PC-9 (cell line): ENCODE measurements around the gene PLEKHH1. TPM values are rescaled to one million over a fixed set of nuclear protein-coding genes. Genes with fewer than 3 reads are reported as not detected.

Source experiments
- BruUV-seq: library from RNA; stranded (reverse); fragments of 400-500 nt; replicated peaks from 2 replicates; lab custom pipeline; 2021; lab: Mats Ljungman, UMichigan
- CTCF ChIA-PET: fragments of 300-600 bp; sonication (Branson Sonifier 250); formaldehyde crosslinking; loops from one replicate; lab custom pipeline; 2022; ENCODE audit warnings: antibody characterized with exemption; lab: Charles Lee
- POLR2A ChIA-PET: fragments of 300-600 bp; sonication (Branson Sonifier 250); formaldehyde crosslinking; loops from one replicate; lab custom pipeline; 2022; ENCODE audit warnings: antibody characterized with exemption; ENCODE audit not compliant: unreplicated experiment; lab: Charles Lee
- DNase-seq, 2 experiments: peaks; one replicate each; pipeline versions ENCODE4 v3.0.0 to v3.0.0-alpha.2; 2015 to 2022; ENCODE audit warnings: mixed read lengths in 1 of 2
- H2AFZ ChIP-seq: fragments of 200-600 bp; sonication (generic); 2 replicates; pipeline ENCODE4 v1.8.1; 2017; ENCODE audit warnings: antibody characterized with exemption
- H3F3A ChIP-seq: fragments of 200-600 bp; sonication (generic); 2 replicates; pipeline ENCODE4 v1.8.1; 2017; ENCODE audit warnings: antibody characterized with exemption, mild to moderate bottlenecking, low read depth; ENCODE audit not compliant: insufficient read depth
- H3K27ac ChIP-seq: fragments of 200-600 bp; sonication (generic); 2 replicates; pipeline ENCODE4 v1.6.1; 2016; ENCODE audit warnings: mixed run types
- H3K27me3 ChIP-seq: fragments of 200-600 bp; sonication (generic); 2 replicates; pipeline ENCODE4 v1.6.1; 2016; ENCODE audit warnings: low read depth, mixed run types; ENCODE audit not compliant: insufficient read depth
- H3K36me3 ChIP-seq: fragments of 200-600 bp; sonication (generic); 2 replicates; pipeline ENCODE4 v1.6.1; 2016; ENCODE audit warnings: low read depth, mixed run types
- H3K4me1 ChIP-seq: fragments of 200-600 bp; sonication (generic); replicated peaks from 2 replicates; pipeline ENCODE4 v1.6.1; 2016; ENCODE audit warnings: mixed run types; ENCODE audit not compliant: insufficient read depth
- H3K4me2 ChIP-seq: fragments of 200-600 bp; sonication (generic); 2 replicates; pipeline ENCODE4 v1.6.1; 2017; ENCODE audit warnings: mixed run types
- H3K4me3 ChIP-seq: fragments of 200-600 bp; sonication (generic); 2 replicates; pipeline ENCODE4 v1.6.1; 2016; ENCODE audit warnings: mixed run types
- H3K79me2 ChIP-seq: fragments of 200-600 bp; sonication (generic); 2 replicates; pipeline ENCODE4 v1.6.1; 2017; ENCODE audit warnings: low read depth, mixed run types
- H3K9me2 ChIP-seq: fragments of 200-600 bp; sonication (generic); 2 replicates; pipeline ENCODE4 v1.8.1; 2017; ENCODE audit warnings: mild to moderate bottlenecking; ENCODE audit not compliant: insufficient read depth
- H3K9me3 ChIP-seq: fragments of 200-600 bp; sonication (generic); 2 replicates; pipeline ENCODE4 v1.8.1; 2016; ENCODE audit warnings: low read depth; ENCODE audit not compliant: insufficient read depth
- H4K20me1 ChIP-seq: fragments of 200-600 bp; sonication (generic); 2 replicates; pipeline ENCODE4 v1.8.1; 2017; ENCODE audit not compliant: insufficient read depth
- CTCF ChIP-seq: fragments of 200-600 bp; sonication (generic); conservative IDR thresholded peaks from 2 replicates; pipeline ENCODE4 v1.6.1; 2017; ENCODE audit warnings: mixed run types, antibody characterized with exemption, mild to moderate bottlenecking, moderate library complexity
- EZH2 ChIP-seq: fragments of 200-600 bp; sonication (generic); IDR thresholded peaks from 2 replicates; pipeline ENCODE4 v1.8.0; 2017; ENCODE audit warnings: antibody characterized with exemption, low read depth
- intact Hi-C: fragments of 100-400 bp; cut with micrococcal nuclease; formaldehyde crosslinking; loops from one replicate; pipeline ENCODE4 v1.10.0; 2022; ENCODE audit not compliant: unreplicated experiment
- total RNA-seq: library from RNA; stranded (reverse); gene quantifications from 2 replicates; pipeline ENCODE4 v1.2.3, GENCODE V29; 2021

PLEKHH1 gene
- total RNA-seq, 1 experiment from 2014 or later, result 13.6 TPM

DNA sequence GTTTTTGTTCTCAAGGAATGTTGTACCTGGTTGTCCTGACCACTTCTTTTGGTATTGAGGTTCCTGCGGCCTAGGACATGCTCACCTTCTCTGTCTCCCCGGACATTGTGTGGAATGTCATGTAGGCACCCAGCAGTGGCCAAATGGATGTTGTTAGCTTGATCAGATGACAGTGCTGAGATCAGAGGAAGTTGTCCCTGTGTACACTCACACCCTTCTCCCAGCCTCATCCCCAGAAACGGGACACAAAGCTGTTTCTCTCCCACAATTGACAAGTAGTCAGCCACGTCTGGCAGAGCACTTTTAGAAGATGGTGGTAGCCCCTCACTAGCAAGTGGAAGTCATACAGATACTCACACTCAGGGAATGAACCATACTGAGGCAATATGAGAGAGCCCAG lies 3.0 kb downstream of the PLEKHH1 start:
- CTCF ChIA-PET, result no interaction called here
- H2AFZ ChIP-seq, result no peak overlapping the region

DNA sequence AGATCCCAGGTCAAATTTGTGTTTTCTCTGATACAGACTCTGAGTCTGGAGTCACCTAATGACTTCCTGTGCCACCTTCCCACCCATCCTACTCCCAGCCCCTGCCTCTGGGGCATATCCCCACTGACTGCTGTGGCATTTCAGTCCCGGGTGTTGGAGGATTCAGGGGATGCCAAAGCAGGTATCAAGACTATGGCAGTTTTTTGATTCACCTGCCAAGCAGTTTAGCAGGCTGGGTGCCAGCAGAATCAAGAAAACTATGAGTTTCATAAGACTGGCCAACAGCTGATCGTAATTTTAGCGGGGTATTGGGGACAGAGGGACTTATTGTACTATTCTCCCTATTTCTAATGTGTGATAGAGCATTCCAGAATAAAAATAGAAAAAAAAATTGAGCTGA lies 4.6 kb downstream of the PLEKHH1 start:
- BruUV-seq, result no TSS peak
- intact Hi-C loops, result no loop called here
- Histone ChIP-seq H3K9me2 (no peaks in the 10 kb centered on the region), H3K27me3 (no peaks in the 10 kb centered on the region), H2AFZ (no peak overlapping the region), H3F3A (peaks cover 5% of the 10 kb centered on the region; the same call in 1 of the 2 replicates), H3K4me3 (no peak overlapping the region), H3K4me2 (no peak overlapping the region), H3K79me2 (0 out of 2 replicates have a peak, but pooled peaks cover 6% of the 10 kb centered on the region), H3K4me1 (peaks cover 9% of the 10 kb centered on the region), H4K20me1 (no peaks in the 10 kb centered on the region), H3K27ac (no peak overlapping the region), H3K9me3 (no peaks in the 10 kb centered on the region), H3K36me3 (no peaks in the 10 kb centered on the region)
- ChIA-PET CTCF (interaction anchor here (0.6 kb wide), 1 partner anchor 33 kb away, joined by 3 read pairs; no protein-coding TSS in a partner anchor), POLR2A (no interaction called here)
- no peak for DNase-seq
- TF ChIP-seq EZH2 (no peak), CTCF (no peak)

More for the DNA sequence above, 3.0 kb downstream of the PLEKHH1 start:
- TF ChIP-seq CTCF (no peak), EZH2 (no peak)
- Histone ChIP-seq H3K27ac (no peak overlapping the region), H3K4me3 (no peak overlapping the region), H3K36me3 (no peaks in the 10 kb centered on the region), H3K79me2 (0 out of 2 replicates have a peak, but pooled peaks cover 6% of the 10 kb centered on the region), H3K27me3 (no peaks in the 10 kb centered on the region), H3K9me3 (no peaks in the 10 kb centered on the region), H4K20me1 (no peaks in the 10 kb centered on the region), H3K9me2 (no peaks in the 10 kb centered on the region), H3K4me1 (peaks cover 9% of the 10 kb centered on the region), H3F3A (peaks cover 12% of the 10 kb centered on the region; the same call in 1 of the 2 replicates), H3K4me2 (no peak overlapping the region)
- BruUV-seq, result no TSS peak
- POLR2A ChIA-PET, result no interaction called here
- intact Hi-C loops, result no loop called here
- DNase-seq, result no peak

- no peaks in the 10 kb centered on the region for H3K9me3 ChIP-seq
- DNase-seq, result no peak
- 0 out of 2 replicates have a peak, but pooled peaks cover 6% of the 10 kb centered on the region for H3K79me2 ChIP-seq
- no peak overlapping the region for H2AFZ ChIP-seq
- no peaks in the 10 kb centered on the region for H3K36me3 ChIP-seq
- peaks cover 5% of the 10 kb centered on the region; the same call in 1 of the 2 replicates for H3F3A ChIP-seq
- no peaks in the 10 kb centered on the region for H4K20me1 ChIP-seq
- no peak overlapping the region for H3K4me3 ChIP-seq
- no peaks in the 10 kb centered on the region for H3K27me3 ChIP-seq
- no peak for TF ChIP-seq CTCF
- no peak for TF ChIP-seq EZH2
- H3K27ac ChIP-seq, result no peak overlapping the region
- intact Hi-C loops, result no loop called here
- BruUV-seq, result no TSS peak
- no peaks in the 10 kb centered on the region for H3K9me2 ChIP-seq
- ChIA-PET POLR2A (no interaction called here), CTCF (interaction anchor here (0.6 kb wide), 1 partner anchor 32 kb away, joined by 3 read pairs; no protein-coding TSS in a partner anchor)
- no peak overlapping the region for H3K4me2 ChIP-seq
- H3K4me1 ChIP-seq, result peaks cover 9% of the 10 kb centered on the region
These were observed 5.4 kb downstream of the PLEKHH1 start for GRCh38 chr14:67538501-67538900.
